GM12878 (cell line): ENCODE data around the gene HERC6. TPM values are rescaled to one million over a fixed set of nuclear protein-coding genes. Genes with fewer than 3 reads are reported as not detected.

ENCODE experiments used
- ATAC-seq: fragments of 200-7000 bp; cut with Tn5 transposase; 3 replicates; pipeline ENCODE4 v1.9.1; 2020; ENCODE audit warnings: mild to moderate bottlenecking, moderate library complexity
- BruUV-seq: library from RNA; stranded (reverse); fragments of 400-500 nt; replicated peaks from 2 replicates; lab custom pipeline; 2021; lab: Mats Ljungman, UMichigan
- CTCF ChIA-PET: fragments of 300-600 bp; sonication (Branson Sonifier 250); formaldehyde crosslinking; extraction: SDS; loops from one replicate; lab custom pipeline; 2021; ENCODE audit warnings: inconsistent platforms; lab: Yijun Ruan, JAX
- POLR2A ChIA-PET: fragments of 350-600 bp; formaldehyde crosslinking; extraction: SDS; loops from one replicate; lab custom pipeline; 2021; ENCODE audit warnings: inconsistent platforms; lab: Charles Lee
- RAD21 ChIA-PET: fragments of 300-600 bp; sonication (Branson Sonifier 250); formaldehyde crosslinking; loops from one replicate; lab custom pipeline; 2023; ENCODE audit warnings: antibody characterized with exemption; ENCODE audit not compliant: unreplicated experiment; lab: Charles Lee
- SMC1A ChIA-PET: fragments of 300-600 bp; sonication (Branson Sonifier 250); formaldehyde crosslinking; loops from one replicate; lab custom pipeline; 2023; ENCODE audit not compliant: unreplicated experiment, uncharacterized antibody; lab: Charles Lee
- DNase-seq: peaks from one replicate; pipeline ENCODE4 v3.0.0-alpha.2; 2011; ENCODE audit warnings: low read depth, low spot score
- FAIRE-seq: peaks from 3 replicates; lab custom pipeline; 2011; peaks lifted over from hg19 to GRCh38; lab: Jason Lieb, UNC
- H2AFZ ChIP-seq: 2 replicates; pipeline ENCODE4 v1.6.0; 2011; ENCODE audit warnings: low read depth, low read length, control low read depth; ENCODE audit not compliant: control insufficient read depth
- H3K27ac ChIP-seq: 2 replicates; pipeline ENCODE4 v1.5.1; 2011; ENCODE audit warnings: control low read depth; ENCODE audit not compliant: control insufficient read depth, insufficient read depth
- H3K27me3 ChIP-seq, 2 experiments: replicated peaks in 1 of 2; 2 replicates each; pipeline versions ENCODE4 v1.6.0 to v1.6.1; 2011; ENCODE audit warnings: low read length in 1 of 2; ENCODE audit not compliant: control insufficient read depth in 2 of 2, insufficient read depth in 2 of 2
- H3K36me3 ChIP-seq, 2 experiments: 2 replicates each; pipeline ENCODE4 v1.5.1; 2011; ENCODE audit warnings: low read length in 1 of 2; ENCODE audit not compliant: control insufficient read depth in 2 of 2, insufficient read depth in 2 of 2
- H3K4me1 ChIP-seq: 2 replicates; pipeline ENCODE4 v1.6.1; 2011; ENCODE audit warnings: mild to moderate bottlenecking, low read length, moderate library complexity, mixed read lengths; ENCODE audit not compliant: control insufficient read depth, insufficient read depth
- H3K4me2 ChIP-seq: 2 replicates; pipeline ENCODE4 v1.6.0; 2011; ENCODE audit warnings: control low read depth; ENCODE audit not compliant: control insufficient read depth, insufficient read depth
- H3K4me3 ChIP-seq: fragments of 200-600 bp; sonication (generic); 2 replicates; pipeline ENCODE4 v1.5.1; 2016
- H3K79me2 ChIP-seq: 2 replicates; pipeline ENCODE4 v1.6.0; 2011; ENCODE audit warnings: low read length; ENCODE audit not compliant: control insufficient read depth, insufficient read depth
- H3K9ac ChIP-seq: 2 replicates; pipeline ENCODE4 v1.8.0; 2011; ENCODE audit warnings: low read length, control low read depth, mixed read lengths; ENCODE audit not compliant: control insufficient read depth, insufficient read depth
- H3K9me3 ChIP-seq: replicated peaks from 3 replicates; pipeline ENCODE4 v1.5.1; 2011; ENCODE audit warnings: mild to moderate bottlenecking, low read length; ENCODE audit not compliant: control insufficient read depth, insufficient read depth
- H4K20me1 ChIP-seq: 2 replicates; pipeline ENCODE4 v1.6.0; 2011; ENCODE audit not compliant: control insufficient read depth, insufficient read depth
- ATF7 ChIP-seq: fragments of 450-650 bp; IDR thresholded peaks from 2 replicates; pipeline ENCODE4 v1.6.1; 2016; ENCODE audit warnings: low read depth, mild to moderate bottlenecking
- BRCA1 ChIP-seq: IDR thresholded peaks from 2 replicates; pipeline ENCODE4 v1.6.1; 2011; ENCODE audit warnings: low read depth, low read length, improper control_type of control experiment
- KLF5 ChIP-seq: fragments of 450-650 bp; IDR thresholded peaks from 2 replicates; pipeline ENCODE4 v1.6.1; 2014; ENCODE audit warnings: mild to moderate bottlenecking; ENCODE audit not compliant: partially characterized antibody
- LARP7 ChIP-seq: fragments of 450-650 bp; IDR thresholded peaks from 2 replicates; pipeline ENCODE4 v1.6.1; 2017; ENCODE audit warnings: mild to moderate bottlenecking
- MEF2A ChIP-seq: IDR thresholded peaks from 2 replicates; pipeline ENCODE4 v1.6.1; 2011; ENCODE audit warnings: low read depth, mild to moderate bottlenecking, low read length, moderate library complexity; ENCODE audit not compliant: insufficient read depth
- NFIC ChIP-seq: IDR thresholded peaks from 2 replicates; pipeline ENCODE4 v1.6.1; 2012; ENCODE audit warnings: low read depth, mild to moderate bottlenecking, inconsistent platforms, low read length, moderate library complexity
- NRF1 ChIP-seq: conservative IDR thresholded peaks from 2 replicates; pipeline ENCODE4 v1.6.1; 2011; ENCODE audit warnings: mild to moderate bottlenecking, low read depth, low read length, improper control_type of control experiment
- POLR2AphosphoS2 ChIP-seq: IDR thresholded peaks from 2 replicates; pipeline ENCODE4 v1.6.1; 2011; ENCODE audit warnings: low read depth, mild to moderate bottlenecking, low read length, improper control_type of control experiment, moderate library complexity
- RAD51 ChIP-seq: fragments of 450-650 bp; IDR thresholded peaks from 2 replicates; pipeline ENCODE4 v1.6.1; 2016; ENCODE audit warnings: moderate library complexity, mild to moderate bottlenecking, inconsistent platforms
- SMC3 ChIP-seq: IDR thresholded peaks from 2 replicates; pipeline ENCODE4 v1.6.1; 2011; ENCODE audit warnings: low read length, improper control_type of control experiment, borderline replicate concordance
- ZNF207 ChIP-seq: fragments of 450-650 bp; IDR thresholded peaks from 2 replicates; pipeline ENCODE4 v1.6.1; 2014; ENCODE audit warnings: antibody characterized with exemption, mild to moderate bottlenecking, borderline replicate concordance
- WGBS: methylation state at CpG from one replicate; pipeline ENCODE4 v1.1.6; 2016; ENCODE audit warnings: low lambda C conversion rate; ENCODE audit not compliant: insufficient replicate concordance, insufficient coverage; ENCODE audit errors: missing lambda C conversion rate; 5-methylcytosine and 5-hydroxymethylcytosine counted together
- in situ Hi-C: fragments of 300-500 bp; cut with MboI; formaldehyde crosslinking; loops from 9 replicates; pipeline ENCODE4 v1.14.3; 2018; ENCODE audit warnings: mixed read lengths
- intact Hi-C: fragments of 100-400 bp; cut with micrococcal nuclease; formaldehyde crosslinking; loops from one replicate; pipeline ENCODE4 v1.14.2; 2022; ENCODE audit not compliant: unreplicated experiment
- polyA plus RNA-seq, 11 experiments: library from polyadenylated mRNA; depleted of rRNA in 4 of 11; unstranded in 6 of 11; stranded (reverse) in 5 of 11; fragments of >200 nt; fragmentation: Nextera tagmentation in 4 of 11; fragmentation: Illumina TruSeq in 1 of 11; extraction: Ambion mirVana in 4 of 11; extraction: Trizol in 1 of 11; gene quantifications; 1 replicate in 1 of 11; 2 replicates in 10 of 11; pipeline versions ENCODE4 v1.2.1 to v1.2.3, GENCODE V29; 2011 to 2016; ENCODE audit warnings: inconsistent platforms in 2 of 11, missing spikeins in 2 of 11, low read depth in 1 of 11
- total RNA-seq, 4 experiments: library from RNA; depleted of rRNA in 3 of 4; stranded (reverse); fragments of >200 nt in 3 of 4; fragmentation: Illumina TruSeq in 1 of 4; extraction: Trizol in 1 of 4; gene quantifications; 2 replicates each; pipeline versions ENCODE4 v1.2.1 to v1.2.3, GENCODE V29; 2013 to 2021
- TF ChIP-seq, protein P1 (sequence below): fragments of 150-350 bp; IDR thresholded peaks from 2 replicates; pipeline ENCODE4 v1.6.1; 2014; ENCODE audit warnings: mild to moderate bottlenecking, low read depth, low read length
- TF ChIP-seq, protein P2 (sequence below): fragments of 450-650 bp; IDR thresholded peaks from 2 replicates; pipeline ENCODE4 v1.6.1; 2016; ENCODE audit warnings: mild to moderate bottlenecking
- TF ChIP-seq, protein P3 (sequence below): IDR thresholded peaks from 2 replicates; pipeline ENCODE4 v1.6.1; 2012; ENCODE audit warnings: low read length, inconsistent platforms
- TF ChIP-seq, protein P4 (sequence below): IDR thresholded peaks from 2 replicates; pipeline ENCODE4 v1.6.1; 2012; ENCODE audit warnings: mild to moderate bottlenecking, low read depth, low read length

HERC6 gene
- total and polyA plus RNA-seq, 10 of the 15 experiments (the other 5 are each of a cell fraction or from before 2014, with no cell fraction given) = 1.7 to 26.4 (median 5.9) TPM

DNA sequence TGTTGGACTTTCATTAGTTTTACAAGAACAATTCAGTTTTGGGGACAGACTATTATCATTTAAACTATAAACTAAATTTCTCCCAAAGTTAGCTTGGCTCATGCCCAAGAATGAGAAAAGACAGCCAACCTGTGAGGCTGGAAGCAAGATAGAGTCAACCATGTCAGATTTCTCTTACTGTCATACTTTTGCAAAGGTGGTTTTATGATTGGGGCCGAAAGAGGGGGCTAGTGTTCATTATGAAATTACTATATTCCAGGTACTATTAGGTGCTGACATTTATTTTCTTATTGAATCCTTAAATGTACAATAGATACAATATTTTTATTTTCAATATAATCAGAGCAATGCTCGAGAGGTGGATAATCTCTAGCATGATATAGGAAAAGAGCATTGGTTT lies 30.6 kb downstream of the HERC6 start (continued):
- TF ChIP-seq, protein P1, sequence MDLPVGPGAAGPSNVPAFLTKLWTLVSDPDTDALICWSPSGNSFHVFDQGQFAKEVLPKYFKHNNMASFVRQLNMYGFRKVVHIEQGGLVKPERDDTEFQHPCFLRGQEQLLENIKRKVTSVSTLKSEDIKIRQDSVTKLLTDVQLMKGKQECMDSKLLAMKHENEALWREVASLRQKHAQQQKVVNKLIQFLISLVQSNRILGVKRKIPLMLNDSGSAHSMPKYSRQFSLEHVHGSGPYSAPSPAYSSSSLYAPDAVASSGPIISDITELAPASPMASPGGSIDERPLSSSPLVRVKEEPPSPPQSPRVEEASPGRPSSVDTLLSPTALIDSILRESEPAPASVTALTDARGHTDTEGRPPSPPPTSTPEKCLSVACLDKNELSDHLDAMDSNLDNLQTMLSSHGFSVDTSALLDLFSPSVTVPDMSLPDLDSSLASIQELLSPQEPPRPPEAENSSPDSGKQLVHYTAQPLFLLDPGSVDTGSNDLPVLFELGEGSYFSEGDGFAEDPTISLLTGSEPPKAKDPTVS = no peak
- TF ChIP-seq BRCA1 (no peak), RAD51 (no peak)
- TF ChIP-seq, protein P2, sequence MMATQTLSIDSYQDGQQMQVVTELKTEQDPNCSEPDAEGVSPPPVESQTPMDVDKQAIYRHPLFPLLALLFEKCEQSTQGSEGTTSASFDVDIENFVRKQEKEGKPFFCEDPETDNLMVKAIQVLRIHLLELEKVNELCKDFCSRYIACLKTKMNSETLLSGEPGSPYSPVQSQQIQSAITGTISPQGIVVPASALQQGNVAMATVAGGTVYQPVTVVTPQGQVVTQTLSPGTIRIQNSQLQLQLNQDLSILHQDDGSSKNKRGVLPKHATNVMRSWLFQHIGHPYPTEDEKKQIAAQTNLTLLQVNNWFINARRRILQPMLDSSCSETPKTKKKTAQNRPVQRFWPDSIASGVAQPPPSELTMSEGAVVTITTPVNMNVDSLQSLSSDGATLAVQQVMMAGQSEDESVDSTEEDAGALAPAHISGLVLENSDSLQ = no peak
- TF ChIP-seq, protein P3, sequence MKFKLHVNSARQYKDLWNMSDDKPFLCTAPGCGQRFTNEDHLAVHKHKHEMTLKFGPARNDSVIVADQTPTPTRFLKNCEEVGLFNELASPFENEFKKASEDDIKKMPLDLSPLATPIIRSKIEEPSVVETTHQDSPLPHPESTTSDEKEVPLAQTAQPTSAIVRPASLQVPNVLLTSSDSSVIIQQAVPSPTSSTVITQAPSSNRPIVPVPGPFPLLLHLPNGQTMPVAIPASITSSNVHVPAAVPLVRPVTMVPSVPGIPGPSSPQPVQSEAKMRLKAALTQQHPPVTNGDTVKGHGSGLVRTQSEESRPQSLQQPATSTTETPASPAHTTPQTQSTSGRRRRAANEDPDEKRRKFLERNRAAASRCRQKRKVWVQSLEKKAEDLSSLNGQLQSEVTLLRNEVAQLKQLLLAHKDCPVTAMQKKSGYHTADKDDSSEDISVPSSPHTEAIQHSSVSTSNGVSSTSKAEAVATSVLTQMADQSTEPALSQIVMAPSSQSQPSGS = no peak

DNA sequence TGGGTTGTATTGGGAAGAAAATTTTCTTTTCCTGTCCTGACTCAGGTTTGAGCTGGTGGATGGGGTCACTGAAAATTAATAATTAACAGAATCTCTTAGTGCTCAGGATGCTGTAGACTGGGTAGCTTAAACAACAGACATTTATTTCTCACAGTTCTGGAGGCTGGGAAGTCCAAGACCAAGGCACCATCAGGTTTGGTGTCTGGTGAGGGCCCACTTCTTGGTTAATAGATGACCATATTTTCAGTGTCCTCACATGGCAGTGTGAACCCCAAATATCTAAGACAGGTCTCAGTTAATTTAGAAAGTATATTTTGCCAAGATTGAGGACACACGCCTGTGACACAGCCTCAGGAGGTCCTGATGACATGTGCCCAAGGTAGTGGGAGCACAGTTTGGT lies 31.1 kb downstream of the HERC6 start:
- FAIRE-seq (no peak), DNase-seq (no peak), ATAC-seq (no peak)
- Histone ChIP-seq H3K36me3 (no peaks in the 10 kb centered on the region), H2AFZ (no peak overlapping the region), H3K27me3 (no peaks in the 10 kb centered on the region), H3K4me2 (no peak overlapping the region), H3K9me3 (no peaks in the 10 kb centered on the region; the same call in 2 of the 3 replicates), H3K9ac (no peak overlapping the region), H3K4me3 (no peak overlapping the region), H3K79me2 (no peaks in the 10 kb centered on the region), H3K27ac (no peak overlapping the region), H4K20me1 (no peaks in the 10 kb centered on the region), H3K4me1 (peaks cover 4% of the 10 kb centered on the region; the same call in 1 of the 2 replicates)
- 100% methylated on average over 1 of the region's 1 CpG for WGBS
- POLR2A ChIA-PET = interaction anchor here (0.5 kb wide), 1 partner anchor 87 kb away, joined by 4 read pairs; no protein-coding TSS in a partner anchor
- in situ Hi-C loops = no loop called here
- no TSS peak for BruUV-seq
- intact Hi-C loops = no loop called here
- CTCF ChIA-PET = interaction anchor here (0.9 to 1.7 kb wide), 3 partner anchors 8 to 116 kb away, joined by 3 read pairs; partner anchors contain the start of gene HERC6
- RAD21 ChIA-PET = interaction anchor here (1.1 to 2.1 kb wide), 3 partner anchors 10 to 191 kb away, joined by 3 to 10 read pairs (median 3); no protein-coding TSS in a partner anchor
- SMC1A ChIA-PET = interaction anchor here (0.6 to 1.9 kb wide), 3 partner anchors 8 to 14 kb away, joined by 3 to 6 read pairs (median 4); no protein-coding TSS in a partner anchor
- TF ChIP-seq NRF1 (no peak), NFIC (no peak), POLR2AphosphoS2 (no peak), KLF5 (no peak), MEF2A (no peak), ATF7 (no peak), ZNF207 (no peak), SMC3 (no peak), LARP7 (no peak)
- TF ChIP-seq, protein P4, sequence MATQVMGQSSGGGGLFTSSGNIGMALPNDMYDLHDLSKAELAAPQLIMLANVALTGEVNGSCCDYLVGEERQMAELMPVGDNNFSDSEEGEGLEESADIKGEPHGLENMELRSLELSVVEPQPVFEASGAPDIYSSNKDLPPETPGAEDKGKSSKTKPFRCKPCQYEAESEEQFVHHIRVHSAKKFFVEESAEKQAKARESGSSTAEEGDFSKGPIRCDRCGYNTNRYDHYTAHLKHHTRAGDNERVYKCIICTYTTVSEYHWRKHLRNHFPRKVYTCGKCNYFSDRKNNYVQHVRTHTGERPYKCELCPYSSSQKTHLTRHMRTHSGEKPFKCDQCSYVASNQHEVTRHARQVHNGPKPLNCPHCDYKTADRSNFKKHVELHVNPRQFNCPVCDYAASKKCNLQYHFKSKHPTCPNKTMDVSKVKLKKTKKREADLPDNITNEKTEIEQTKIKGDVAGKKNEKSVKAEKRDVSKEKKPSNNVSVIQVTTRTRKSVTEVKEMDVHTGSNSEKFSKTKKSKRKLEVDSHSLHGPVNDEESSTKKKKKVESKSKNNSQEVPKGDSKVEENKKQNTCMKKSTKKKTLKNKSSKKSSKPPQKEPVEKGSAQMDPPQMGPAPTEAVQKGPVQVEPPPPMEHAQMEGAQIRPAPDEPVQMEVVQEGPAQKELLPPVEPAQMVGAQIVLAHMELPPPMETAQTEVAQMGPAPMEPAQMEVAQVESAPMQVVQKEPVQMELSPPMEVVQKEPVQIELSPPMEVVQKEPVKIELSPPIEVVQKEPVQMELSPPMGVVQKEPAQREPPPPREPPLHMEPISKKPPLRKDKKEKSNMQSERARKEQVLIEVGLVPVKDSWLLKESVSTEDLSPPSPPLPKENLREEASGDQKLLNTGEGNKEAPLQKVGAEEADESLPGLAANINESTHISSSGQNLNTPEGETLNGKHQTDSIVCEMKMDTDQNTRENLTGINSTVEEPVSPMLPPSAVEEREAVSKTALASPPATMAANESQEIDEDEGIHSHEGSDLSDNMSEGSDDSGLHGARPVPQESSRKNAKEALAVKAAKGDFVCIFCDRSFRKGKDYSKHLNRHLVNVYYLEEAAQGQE = no peak
